RWPE2 (cell line): ENCODE measurements around the gene FILIP1.

Source experiments
- ATAC-seq: fragments of 200-7000 bp; cut with Tn5 transposase; 3 replicates; pipeline ENCODE4 v1.9.1; 2021; ENCODE audit warnings: low read depth
- DNase-seq: peaks from one replicate; pipeline ENCODE4 v3.0.0-alpha.2; 2020; ENCODE audit warnings: low spot score
- H3K27ac ChIP-seq: fragments of 450-650 bp; 2 replicates; pipeline ENCODE4 v1.5.1; 2017; ENCODE audit warnings: mild to moderate bottlenecking; ENCODE audit not compliant: poor library complexity, severe bottlenecking
- H3K27me3 ChIP-seq: fragments of 250-450 bp; sonication (Bioruptor Pico); 2 replicates; pipeline ENCODE4 v1.5.1; 2021; ENCODE audit warnings: mild to moderate bottlenecking, moderate library complexity; ENCODE audit not compliant: insufficient read depth, poor library complexity, severe bottlenecking
- H3K36me3 ChIP-seq: fragments of 250-450 bp; sonication (Bioruptor Pico); 2 replicates; pipeline ENCODE4 v1.5.1; 2020; ENCODE audit warnings: low read depth, mild to moderate bottlenecking, moderate library complexity
- H3K4me1 ChIP-seq: fragments of 250-450 bp; sonication (Bioruptor Pico); 2 replicates; pipeline ENCODE4 v1.5.1; 2021; ENCODE audit warnings: mild to moderate bottlenecking, moderate library complexity; ENCODE audit not compliant: insufficient read depth, poor library complexity, severe bottlenecking
- H3K4me3 ChIP-seq: fragments of 250-450 bp; sonication (Bioruptor Pico); 2 replicates; pipeline ENCODE4 v1.5.1; 2021; ENCODE audit warnings: mild to moderate bottlenecking, moderate library complexity; ENCODE audit not compliant: severe bottlenecking
- H3K9me3 ChIP-seq: fragments of 250-450 bp; sonication (Bioruptor Pico); 2 replicates; pipeline ENCODE4 v1.5.1; 2021; ENCODE audit warnings: mild to moderate bottlenecking, moderate library complexity; ENCODE audit not compliant: severe bottlenecking
- CTCF ChIP-seq: fragments of 450-650 bp; IDR thresholded peaks from one replicate; pipeline ENCODE4 v1.5.1; 2017; ENCODE audit warnings: mild to moderate bottlenecking, moderate library complexity; ENCODE audit not compliant: poor library complexity, severe bottlenecking

The FILIP1 gene

GRCh38 chr6:75280131-75280855, 213.3 kb downstream of the FILIP1 start:
- Histone ChIP-seq H3K4me3 (peak overlapping the region; percentile 6), H3K27me3 (no peaks in the 10 kb centered on the region), H3K9me3 (no peaks in the 10 kb centered on the region), H3K27ac (no peak overlapping the region), H3K36me3 (no peaks in the 10 kb centered on the region), H3K4me1 (peaks cover 58% of the 10 kb centered on the region)
- ATAC-seq (no peak), DNase-seq (no peak)
- TF ChIP-seq CTCF = no peak

DNA sequence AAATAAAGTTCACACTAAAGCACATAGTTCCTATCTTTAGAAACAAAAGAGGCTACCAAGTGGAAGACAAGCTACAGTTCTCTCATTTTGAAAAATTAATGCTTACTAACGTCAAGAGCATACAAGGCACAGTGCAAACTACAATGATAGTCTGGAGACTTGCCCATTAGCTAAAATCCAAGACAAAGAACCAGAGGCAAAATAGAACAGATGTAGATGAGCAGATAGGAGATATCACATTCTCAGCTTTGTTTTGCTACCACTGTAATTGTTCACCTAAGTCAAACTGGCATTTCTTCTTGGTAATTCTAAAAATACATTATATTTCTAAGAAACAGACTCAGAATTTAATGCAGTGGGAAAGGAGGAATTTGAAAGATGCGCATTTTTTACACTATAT, 214.2 kb downstream of the FILIP1 start:
- H3K4me3 ChIP-seq = no peak overlapping the region
- DNase-seq = no peak
- peaks cover 2% of the 10 kb centered on the region; the same call in 1 of the 2 replicates for H3K36me3 ChIP-seq
- H3K27ac ChIP-seq = peak overlapping the region; percentile 5
- no peak for TF ChIP-seq CTCF
- H3K9me3 ChIP-seq = no peaks in the 10 kb centered on the region
- no peaks in the 10 kb centered on the region for H3K27me3 ChIP-seq
- H3K4me1 ChIP-seq = peaks cover 67% of the 10 kb centered on the region
- ATAC-seq = no peak

DNA sequence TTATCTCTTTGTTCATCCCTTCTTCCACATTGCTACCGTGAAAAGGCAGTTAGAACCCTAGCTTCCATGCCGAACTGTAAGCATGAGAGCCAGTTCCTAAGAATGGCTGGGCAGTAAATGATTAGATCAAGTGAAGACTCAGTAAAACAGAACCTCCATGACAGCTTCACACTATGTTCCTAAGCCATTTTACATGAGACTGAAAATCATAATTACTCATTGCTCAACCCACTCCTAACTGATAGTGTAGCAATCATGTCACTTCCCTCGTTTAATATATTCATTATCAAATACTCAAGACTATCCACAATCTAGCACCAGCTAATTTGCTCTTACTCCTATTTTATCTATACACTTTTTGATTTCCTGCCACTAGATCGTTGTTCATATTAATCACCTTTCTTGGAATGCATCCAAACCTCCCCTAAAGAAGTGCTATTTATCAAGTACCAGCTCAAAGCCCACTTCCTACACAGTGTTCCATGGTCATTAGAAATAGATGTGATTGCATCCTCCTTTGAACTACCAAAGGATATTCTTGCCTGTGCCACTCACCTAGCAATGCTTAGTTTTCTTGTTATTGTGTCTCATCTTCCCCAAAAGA, 215.0 kb downstream of the FILIP1 start:
- Histone ChIP-seq H3K36me3 (peaks cover 10% of the 10 kb centered on the region), H3K9me3 (no peaks in the 10 kb centered on the region), H3K27ac (peak overlapping the region; percentile 5), H3K4me1 (peaks cover 69% of the 10 kb centered on the region), H3K27me3 (no peaks in the 10 kb centered on the region), H3K4me3 (no peak overlapping the region)
- no peak for TF ChIP-seq CTCF
- DNase-seq (no peak), ATAC-seq (no peak)

- H3K36me3 ChIP-seq = peaks cover 37% of the 10 kb centered on the region
- DNase-seq (no peak), ATAC-seq (peak; percentile 95)
- H3K4me3 ChIP-seq = no peak overlapping the region
- H3K27ac ChIP-seq = peak overlapping the region; percentile 61
- no peak for TF ChIP-seq CTCF
- H3K27me3 ChIP-seq = no peaks in the 10 kb centered on the region
- H3K9me3 ChIP-seq = no peaks in the 10 kb centered on the region
- peaks cover 53% of the 10 kb centered on the region for H3K4me1 ChIP-seq
These were observed 218.5 kb downstream of the FILIP1 start for GRCh38 chr6:75275067-75275466.

DNA sequence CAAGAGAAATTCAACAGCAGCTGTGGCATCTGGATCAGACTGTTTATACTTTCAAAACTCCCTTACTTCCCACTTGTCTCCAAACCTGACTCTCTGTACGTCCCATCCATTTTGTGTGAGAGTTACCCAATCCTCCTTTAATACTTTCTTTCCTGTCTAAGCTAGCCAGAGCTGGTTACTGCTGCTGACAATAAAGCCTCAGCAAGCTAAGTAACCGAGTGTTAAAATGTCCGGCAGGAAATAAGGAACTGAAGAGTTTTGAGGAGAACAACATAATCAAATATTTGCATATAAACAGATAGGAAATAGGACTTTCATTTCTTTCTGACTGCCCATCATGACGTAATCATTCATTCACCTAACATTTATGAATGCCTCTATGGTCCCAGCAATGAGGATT, 220.6 kb downstream of the FILIP1 start:
- Histone ChIP-seq H3K27ac (peak overlapping the region; percentile 41), H3K36me3 (peaks cover 37% of the 10 kb centered on the region), H3K9me3 (no peaks in the 10 kb centered on the region), H3K4me1 (peaks cover 38% of the 10 kb centered on the region), H3K4me3 (no peak overlapping the region), H3K27me3 (no peaks in the 10 kb centered on the region)
- TF ChIP-seq CTCF = no peak
- DNase-seq (no peak), ATAC-seq (no peak)
